Hippocampal formation (tissue), 2 donors: ENCODE data around the gene FOXA1.

ENCODE experiments used
- DNase-seq, 2 donors: peaks; one replicate each; lab custom pipeline; 2025; lab: John Stamatoyannopoulos, UW

FOXA1 gene

DNA sequence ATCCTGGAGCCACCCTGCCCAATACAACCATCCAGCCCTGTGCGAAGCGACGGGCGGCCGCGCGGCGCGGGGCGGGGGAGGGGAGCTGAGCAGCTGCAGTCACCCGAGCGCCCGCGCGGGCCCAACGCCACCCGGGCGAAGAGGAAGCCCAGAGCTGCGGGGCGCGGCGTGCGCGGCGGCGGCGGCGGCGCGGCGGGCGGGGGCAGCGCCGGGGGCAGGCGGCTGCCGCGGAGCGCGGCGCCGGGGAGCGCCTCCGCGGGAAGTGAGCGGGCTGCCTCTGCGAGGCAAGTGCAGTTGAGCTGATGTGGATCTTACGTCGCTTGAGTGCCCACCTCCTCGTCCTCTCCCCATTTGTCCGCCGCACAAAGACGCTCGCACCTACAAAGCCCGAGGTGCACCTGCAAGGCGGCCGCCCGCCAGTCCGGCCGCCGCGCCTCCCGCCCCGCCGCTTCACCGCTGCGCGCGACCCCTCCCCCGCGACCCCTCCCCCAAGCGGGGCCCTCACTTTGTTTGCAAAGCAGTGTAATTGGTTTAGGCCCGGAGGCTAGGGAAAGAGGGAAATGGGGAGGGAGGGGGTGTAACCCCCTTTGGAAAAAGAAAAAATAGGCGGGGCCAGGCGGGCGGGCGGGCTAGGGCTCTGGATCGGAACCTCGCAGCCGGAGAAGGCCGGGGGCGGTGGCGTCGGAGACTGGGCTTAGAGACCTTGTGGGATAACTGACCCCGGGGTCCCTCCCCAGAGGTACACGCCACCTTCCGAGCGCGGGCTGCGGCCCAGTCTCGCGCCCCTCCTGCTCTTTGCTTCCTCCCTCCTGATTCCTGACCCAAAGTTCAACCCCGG lies at the start of gene FOXA1, which contains the start of gene TTC6:
TSS of gene FOXA1 (minus strand) at position 279 of the 838 bp plus-strand sequence. CDS start at position 2, 277 bp downstream.
TSS of gene TTC6 (plus strand) at position 659 of the 838 bp plus-strand sequence. CDS start 26,436 bp downstream, outside the sequence.
- peak in 1 of 2 donors; percentile 11 for DNase-seq

DNA sequence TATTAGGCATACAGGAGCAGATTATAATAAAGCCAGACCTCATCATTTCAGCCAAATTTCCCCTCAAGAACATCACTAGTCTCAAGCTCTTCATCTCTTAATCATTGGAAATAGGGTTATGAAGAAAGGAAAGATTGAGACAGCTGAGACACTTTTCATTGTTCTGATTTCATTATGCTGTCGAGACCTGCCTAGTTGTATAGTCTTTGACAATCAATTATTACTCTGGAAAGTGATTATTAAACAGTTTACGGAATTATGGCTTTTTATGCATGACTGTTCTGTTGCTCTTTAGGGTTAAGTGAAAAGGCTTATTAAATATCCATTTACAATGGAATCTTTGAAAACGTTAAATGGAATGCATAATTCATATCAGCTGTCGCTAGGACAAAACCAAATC lies 48.7 kb upstream of the FOXA1 start:
- DNase-seq: no peak

- DNase-seq: no peak
These were observed 47.1 kb upstream of the FOXA1 start for GRCh38 chr14:37642125-37642524.

DNA sequence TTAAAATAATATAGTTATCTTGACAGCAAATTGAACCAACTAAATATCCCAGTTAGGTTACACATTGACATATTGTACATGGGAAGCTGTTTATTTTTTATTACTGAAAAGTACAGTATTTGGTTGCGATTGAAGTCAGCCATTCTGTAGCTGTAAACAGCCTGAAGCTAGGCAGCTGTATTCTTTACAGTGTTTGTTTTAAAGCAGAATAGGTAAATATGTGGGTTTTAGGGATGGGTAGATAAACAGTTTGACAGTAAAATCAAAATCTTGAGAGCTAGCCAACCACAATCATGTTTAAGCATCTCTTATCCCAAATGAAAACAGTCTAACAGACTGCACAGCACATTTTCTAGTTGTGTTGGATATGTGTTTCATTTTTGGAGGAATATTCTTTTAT lies 46.1 kb upstream of the FOXA1 start:
- no peak for DNase-seq

- no peak for DNase-seq
These were observed 43.5 kb upstream of the FOXA1 start for GRCh38 chr14:37638599-37638998.

DNA sequence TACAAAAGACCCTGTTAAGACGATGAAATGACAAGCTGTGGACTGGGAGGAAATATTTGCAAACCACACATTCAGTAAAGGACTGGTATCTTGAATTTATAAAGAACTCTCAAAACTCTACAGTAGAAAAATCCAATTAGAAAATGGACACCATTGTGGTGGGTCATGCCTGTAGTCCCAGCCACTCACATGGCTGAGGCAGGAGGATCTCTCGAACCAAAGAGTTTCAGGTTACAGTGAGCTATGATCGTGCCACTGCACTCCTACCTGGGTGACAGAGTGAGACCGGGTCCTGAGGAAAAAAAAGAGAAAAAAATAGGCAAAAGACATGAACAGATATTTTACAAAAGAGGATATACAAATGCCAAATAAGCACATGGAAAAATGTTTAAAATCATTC lies 42.3 kb upstream of the FOXA1 start:
- no peak for DNase-seq

GRCh38 chr14:37625597-37626595 lies 30.8 kb upstream of the FOXA1 start:
- DNase-seq: no peak

GRCh38 chr14:37623971-37624370 lies 28.9 kb upstream of the FOXA1 start:
- no peak for DNase-seq

DNA sequence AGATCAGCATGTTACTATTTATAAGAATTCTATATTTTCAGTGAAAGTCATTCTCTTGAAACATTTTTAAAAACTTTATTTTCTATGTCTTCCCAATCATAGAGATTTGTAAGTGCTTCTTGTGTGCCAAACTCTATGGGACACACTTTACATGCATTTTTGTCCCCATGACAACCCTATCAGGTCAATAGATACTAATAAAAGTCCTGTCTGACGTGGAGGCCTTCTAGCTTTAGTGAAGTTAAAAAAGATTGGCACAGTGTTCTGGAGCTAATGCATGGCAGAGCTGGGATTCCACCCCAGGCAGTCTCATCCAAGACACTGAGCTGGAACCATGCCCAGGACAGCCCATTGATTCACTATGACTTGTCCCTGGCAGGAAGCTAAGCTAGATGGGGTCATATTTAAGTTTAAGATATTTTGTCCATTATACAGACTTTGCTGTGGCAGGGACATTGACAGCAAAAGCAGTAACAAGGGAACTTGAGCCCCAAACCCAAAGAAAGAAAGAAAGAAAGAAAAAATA lies 28.4 kb upstream of the FOXA1 start:
- no peak for DNase-seq

DNA sequence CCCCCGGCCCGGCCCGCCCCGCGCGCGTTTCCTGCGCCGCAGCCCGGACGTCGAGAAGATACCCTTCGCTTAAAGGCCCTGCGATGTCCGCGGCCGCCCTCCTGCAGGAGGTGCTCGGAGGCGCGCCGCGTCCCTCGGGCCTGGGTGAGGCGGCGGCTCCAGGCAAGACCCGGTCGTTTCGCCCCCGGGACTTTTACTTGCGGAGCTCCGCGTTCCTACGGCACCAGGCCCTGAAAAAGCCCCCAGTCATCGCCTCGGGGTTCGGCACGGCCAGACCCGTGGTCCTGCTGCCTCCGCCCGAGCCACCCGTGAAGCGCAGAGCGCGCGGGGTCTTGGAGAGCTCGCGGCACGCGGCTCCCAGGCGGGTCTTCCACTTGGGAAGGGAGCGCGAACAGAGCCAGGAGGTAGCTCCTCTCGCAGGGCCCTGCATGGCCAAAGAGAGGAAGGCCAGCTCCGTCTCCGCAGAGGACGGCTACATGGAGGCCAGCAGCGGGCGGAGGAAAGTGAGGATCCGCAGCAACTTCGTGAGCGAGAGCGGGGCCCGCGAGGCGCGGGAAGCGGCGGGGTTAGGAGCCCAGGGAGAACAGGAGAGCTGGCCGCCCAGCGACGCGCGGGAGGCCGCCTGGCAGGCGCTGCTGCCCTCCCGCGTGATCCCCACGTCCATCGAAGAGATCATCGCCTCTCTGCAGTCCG lies 27.3 kb upstream of the FOXA1 start:
- DNase-seq: no peak

- DNase-seq: no peak
These were observed 25.8 kb upstream of the FOXA1 start for GRCh38 chr14:37620856-37621255.

- no peak for DNase-seq
These were observed 23.5 kb upstream of the FOXA1 start for GRCh38 chr14:37618498-37619028.

DNA sequence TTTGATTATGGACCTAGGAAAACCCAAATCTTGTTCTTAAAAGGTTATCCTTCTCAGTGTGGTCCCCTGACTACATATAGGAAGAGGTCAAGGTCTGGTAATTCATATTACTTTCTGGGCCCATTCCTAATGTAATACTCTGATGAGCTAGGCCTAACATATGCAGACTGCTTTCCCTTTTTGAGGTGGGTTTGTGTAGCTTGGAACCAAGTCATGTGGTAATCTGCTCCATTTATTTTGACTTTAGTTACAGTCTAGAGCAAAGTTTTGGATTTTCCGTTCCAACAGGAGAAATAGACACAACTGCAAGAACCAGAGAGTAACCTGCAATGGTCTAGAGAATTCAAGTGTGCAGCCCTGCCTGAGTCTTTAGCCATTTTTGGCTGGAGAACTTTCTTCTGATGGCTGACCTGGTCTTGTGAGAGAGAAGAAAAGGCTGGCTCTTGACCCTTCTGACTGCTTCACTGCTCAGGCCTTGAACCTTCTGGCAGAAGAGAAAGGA lies 22.9 kb upstream of the FOXA1 start:
- no peak for DNase-seq

- no peak for DNase-seq
These were observed 21.8 kb upstream of the FOXA1 start for GRCh38 chr14:37616853-37617252.

DNA sequence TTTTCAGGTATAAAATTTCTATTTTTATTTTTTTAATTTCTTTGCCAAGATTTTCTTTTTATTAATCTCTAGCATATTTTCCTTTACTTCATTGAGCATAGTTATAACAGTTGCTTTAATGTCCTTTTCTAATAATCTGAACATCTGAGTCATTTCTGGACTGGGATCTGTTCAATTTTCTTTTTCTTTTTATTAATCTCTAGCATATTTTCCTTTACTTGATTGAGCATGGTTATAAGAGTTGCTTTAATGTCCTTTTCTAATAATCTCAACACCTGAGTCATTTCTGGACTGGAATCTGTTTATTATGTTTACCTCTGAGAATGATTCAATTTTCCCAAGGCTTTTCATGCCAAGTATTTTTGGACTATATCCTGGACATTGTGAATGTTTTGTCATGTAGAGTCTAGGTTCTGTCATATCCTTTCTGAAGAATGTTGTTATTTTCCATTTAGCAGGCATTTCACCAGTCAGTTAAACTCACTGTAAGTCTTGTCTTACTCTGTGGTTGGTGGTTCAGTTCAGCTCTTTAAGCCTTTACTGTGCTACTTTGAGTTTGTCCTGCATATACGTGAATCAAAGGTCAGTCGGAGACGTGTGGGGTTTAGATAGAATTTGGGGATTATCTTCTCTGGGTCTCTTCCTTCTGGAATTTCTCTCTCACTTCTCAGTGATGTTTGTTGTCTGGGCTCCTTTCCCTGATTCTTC lies 20.7 kb upstream of the FOXA1 start:
- no peak for DNase-seq

- no peak for DNase-seq
These were observed 16.0 kb upstream of the FOXA1 start for GRCh38 chr14:37610945-37611523.

DNA sequence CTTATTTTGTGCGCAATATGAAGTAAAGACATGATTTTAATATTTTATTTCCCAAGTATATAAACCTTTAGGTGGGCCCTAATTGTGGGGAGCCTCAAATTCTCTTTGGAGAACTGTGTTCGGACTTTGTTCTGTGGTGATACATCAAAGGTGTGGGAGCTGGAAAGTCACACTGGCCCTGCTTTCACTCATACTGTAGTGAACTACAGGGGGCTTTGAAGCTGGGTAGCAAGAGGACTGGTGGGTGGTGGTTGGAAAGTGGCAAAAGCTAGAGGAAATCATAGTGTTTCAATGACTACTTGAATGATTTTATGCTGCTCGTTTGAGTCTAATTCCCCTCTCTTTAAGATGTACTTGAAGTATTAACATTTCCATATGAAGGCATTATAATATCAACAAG lies 13.6 kb upstream of the FOXA1 start:
- DNase-seq: no peak

DNA sequence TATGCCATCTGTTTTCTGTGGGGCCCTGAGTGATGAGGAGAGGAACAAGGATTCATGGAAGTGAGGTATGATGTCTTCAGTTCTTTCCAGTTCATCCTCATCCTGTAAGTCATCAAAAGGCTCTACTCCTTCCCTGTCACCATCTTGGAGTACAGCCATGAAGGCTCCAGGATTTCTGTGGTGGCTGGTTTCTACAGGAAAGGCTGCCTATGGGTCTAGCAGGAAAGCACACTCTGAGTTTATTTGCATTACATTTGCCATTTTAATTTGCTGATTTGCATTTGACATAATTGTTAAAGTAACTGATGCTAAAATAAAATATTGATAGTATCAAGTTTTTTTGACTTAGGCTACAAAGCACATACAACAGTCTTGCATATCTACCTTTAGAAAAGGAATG lies 11.6 kb upstream of the FOXA1 start:
- no peak for DNase-seq

DNA sequence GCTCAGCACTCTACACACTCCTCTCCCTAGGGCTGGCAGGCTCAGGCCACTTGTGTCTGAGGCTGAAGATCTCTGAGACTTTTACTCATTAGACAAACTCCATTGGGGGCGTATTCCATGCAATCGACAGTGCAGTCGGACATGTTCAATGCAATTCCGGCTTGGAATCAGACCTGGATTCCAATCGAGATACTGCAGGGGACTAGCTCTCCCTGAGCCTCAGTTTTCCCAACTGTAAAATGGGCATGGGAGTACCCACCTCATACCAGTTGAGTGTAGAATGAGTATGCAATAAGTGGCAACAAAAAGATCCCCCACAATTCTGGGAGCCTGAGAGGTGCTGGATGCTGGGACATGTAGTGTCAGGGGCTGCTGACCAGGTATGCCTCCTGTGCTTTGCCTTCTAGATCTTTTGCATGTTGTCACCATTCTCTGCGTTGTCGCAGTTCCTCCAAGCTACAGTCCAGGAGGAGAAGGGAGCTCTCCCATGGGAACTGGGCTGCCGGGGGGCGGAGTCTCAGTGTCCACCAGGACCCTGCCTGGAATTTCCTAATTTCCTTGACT lies 8.7 kb upstream of the FOXA1 start:
- no peak for DNase-seq
